SK-N-SH (cell line): ENCODE measurements around the gene SZT2. TPM values are rescaled to one million over a fixed set of nuclear protein-coding genes. Genes with fewer than 3 reads are reported as not detected.

Source experiments
- CTCF ChIA-PET: fragments of 300-600, 350-600 bp; formaldehyde crosslinking; extraction: SDS; loops from one replicate; lab custom pipeline; 2021; lab: Yijun Ruan, JAX
- POLR2A ChIA-PET: fragments of 350-600 bp; sonication (Branson Sonifier 250); formaldehyde crosslinking; extraction: SDS; loops from one replicate; lab custom pipeline; 2020; ENCODE audit warnings: antibody characterized with exemption, inconsistent platforms; lab: Yijun Ruan, JAX
- DNase-seq: peaks from one replicate; pipeline ENCODE4 v3.0.0; 2012
- H2AFZ ChIP-seq: fragments of 200-600 bp; sonication (generic); 2 replicates; pipeline ENCODE4 v1.8.1; 2016; ENCODE audit warnings: antibody characterized with exemption, mild to moderate bottlenecking, low read depth
- H3F3A ChIP-seq: fragments of 200-600 bp; sonication (generic); replicated peaks from 2 replicates; pipeline ENCODE3; 2016; ENCODE audit warnings: antibody characterized with exemption, mild to moderate bottlenecking; ENCODE audit not compliant: insufficient read depth
- H3K27ac ChIP-seq, 2 experiments: fragments of 200-500 bp in 1 of 2; fragments of 200-600 bp in 1 of 2; sonication (Bioruptor generic) in 1 of 2; sonication (generic), shearing (Covaris generic) in 1 of 2; 2 replicates each; pipeline versions ENCODE4 v1.5.1 to v1.6.1; 2014 to 2016; ENCODE audit warnings: low read depth in 2 of 2, inconsistent platforms in 1 of 2, low read length in 1 of 2, mild to moderate bottlenecking in 1 of 2, mixed read lengths in 1 of 2
- H3K27me3 ChIP-seq: fragments of 200-600 bp; sonication (generic), shearing (Covaris generic); 2 replicates; pipeline ENCODE4 v1.6.1; 2016; ENCODE audit warnings: mixed run types; ENCODE audit not compliant: insufficient read depth
- H3K36me3 ChIP-seq, 2 experiments: fragments of 200-500 bp in 1 of 2; fragments of 200-600 bp in 1 of 2; sonication (Bioruptor generic) in 1 of 2; sonication (generic) in 1 of 2; replicated peaks in 1 of 2; 2 replicates each; pipeline versions ENCODE3 to v1.5.1; 2014 to 2016; ENCODE audit warnings: low read length in 1 of 2, mild to moderate bottlenecking in 1 of 2; ENCODE audit not compliant: insufficient read depth in 2 of 2, control insufficient read depth in 1 of 2
- H3K4me1 ChIP-seq, 2 experiments: fragments of 200-500 bp in 1 of 2; fragments of 200-600 bp in 1 of 2; sonication (Bioruptor generic) in 1 of 2; sonication (generic), shearing (Covaris generic) in 1 of 2; 2 replicates each; pipeline versions ENCODE4 v1.5.1 to v1.6.1; 2014 to 2016; ENCODE audit warnings: low read depth in 1 of 2, low read length in 1 of 2, mixed run types in 1 of 2; ENCODE audit not compliant: insufficient read depth in 2 of 2, control insufficient read depth in 1 of 2
- H3K4me2 ChIP-seq: fragments of 200-600 bp; sonication (generic), shearing (Covaris generic); 2 replicates; pipeline ENCODE4 v1.6.1; 2017; ENCODE audit warnings: mixed run types
- H3K4me3 ChIP-seq, 2 experiments: fragments of 200-500 bp in 1 of 2; fragments of 200-600 bp in 1 of 2; sonication (Bioruptor generic) in 1 of 2; sonication (generic), shearing (Covaris generic) in 1 of 2; 2 replicates each; pipeline versions ENCODE4 v1.5.1 to v1.8.1; 2014 to 2016; ENCODE audit warnings: low read depth in 2 of 2, inconsistent platforms in 1 of 2, low read length in 1 of 2, mild to moderate bottlenecking in 1 of 2, mixed read lengths in 1 of 2, moderate library complexity in 1 of 2
- H3K79me2 ChIP-seq: fragments of 200-600 bp; sonication (generic); 2 replicates; pipeline ENCODE4 v1.8.1; 2017; ENCODE audit warnings: mild to moderate bottlenecking; ENCODE audit not compliant: insufficient read depth
- H3K9ac ChIP-seq: fragments of 200-600 bp; sonication (generic); 2 replicates; pipeline ENCODE4 v1.6.1; 2017; ENCODE audit warnings: mixed run types
- H3K9me2 ChIP-seq: fragments of 200-600 bp; sonication (generic); 2 replicates; pipeline ENCODE4 v1.6.1; 2017; ENCODE audit warnings: mixed run types
- H3K9me3 ChIP-seq: fragments of 200-600 bp; sonication (generic); 2 replicates; pipeline ENCODE4 v1.6.1; 2017; ENCODE audit warnings: mixed run types, mild to moderate bottlenecking, moderate library complexity
- H4K20me1 ChIP-seq: fragments of 200-600 bp; sonication (generic); 2 replicates; pipeline ENCODE4 v1.6.1; 2017; ENCODE audit warnings: mild to moderate bottlenecking, mixed run types; ENCODE audit not compliant: insufficient read depth
- CTCF ChIP-seq: fragments of 200-600 bp; sonication (generic); IDR thresholded peaks from 2 replicates; pipeline ENCODE4 v1.6.1; 2017; ENCODE audit warnings: antibody characterized with exemption, mild to moderate bottlenecking, moderate library complexity
- ELF1 ChIP-seq: IDR thresholded peaks from 2 replicates; pipeline ENCODE4 v1.4.0; 2012
- EZH2phosphoT487 ChIP-seq: fragments of 200-600 bp; sonication (generic); IDR thresholded peaks from 2 replicates; pipeline ENCODE4 v1.6.1; 2017; ENCODE audit warnings: low read depth, mixed run types, mild to moderate bottlenecking, antibody characterized with exemption, moderate library complexity, borderline replicate concordance
- FOSL2 ChIP-seq: IDR thresholded peaks from 2 replicates; pipeline ENCODE4 v1.4.0; 2012; ENCODE audit warnings: low read depth, mild to moderate bottlenecking, moderate library complexity, borderline replicate concordance
- FOXM1 ChIP-seq: IDR thresholded peaks from 2 replicates; pipeline ENCODE4 v1.4.0; 2012; ENCODE audit warnings: low read depth, mild to moderate bottlenecking
- GABPA ChIP-seq: IDR thresholded peaks from 2 replicates; pipeline ENCODE4 v1.4.0; 2012; ENCODE audit warnings: low read depth, mild to moderate bottlenecking
- GATA2 ChIP-seq: sonication (generic); formaldehyde crosslinking; IDR thresholded peaks from 2 replicates; pipeline ENCODE4 v1.5.0; 2020; ENCODE audit warnings: mild to moderate bottlenecking, missing genetic modification reagents
- IRF3 ChIP-seq: fragments of 150-350 bp; IDR thresholded peaks from 2 replicates; pipeline ENCODE4 v1.6.1; 2016; ENCODE audit warnings: mild to moderate bottlenecking, low read depth, low read length
- MAX ChIP-seq: IDR thresholded peaks from 2 replicates; pipeline ENCODE4 v1.4.0; 2012; ENCODE audit warnings: low read depth
- MEF2A ChIP-seq: IDR thresholded peaks from 2 replicates; pipeline ENCODE4 v1.4.0; 2012; ENCODE audit warnings: low read depth, borderline replicate concordance
- MXI1 ChIP-seq: IDR thresholded peaks from 2 replicates; pipeline ENCODE4 v1.6.1; 2012; ENCODE audit warnings: mild to moderate bottlenecking, low read depth, low read length, improper control_type of control experiment
- RAD21 ChIP-seq: IDR thresholded peaks from 2 replicates; pipeline ENCODE4 v1.6.1; 2012; ENCODE audit warnings: mild to moderate bottlenecking, low read length
- REST ChIP-seq: IDR thresholded peaks from 2 replicates; pipeline ENCODE4 v1.6.1; 2012; ENCODE audit warnings: mild to moderate bottlenecking, low read depth, low read length, moderate library complexity
- RXRA ChIP-seq: IDR thresholded peaks from 2 replicates; pipeline ENCODE4 v1.4.0; 2012; ENCODE audit warnings: low read depth, mild to moderate bottlenecking, borderline replicate concordance
- SMC3 ChIP-seq: IDR thresholded peaks from 2 replicates; pipeline ENCODE4 v1.6.1; 2012; ENCODE audit warnings: low read depth, low read length, improper control_type of control experiment
- TAF1 ChIP-seq: IDR thresholded peaks from 2 replicates; pipeline ENCODE4 v1.6.1; 2012; ENCODE audit warnings: low read depth, mild to moderate bottlenecking, low read length, moderate library complexity, borderline replicate concordance
- YY1 ChIP-seq: IDR thresholded peaks from 2 replicates; pipeline ENCODE4 v1.4.0; 2012; ENCODE audit warnings: low read depth, mild to moderate bottlenecking
- ZBTB33 ChIP-seq: IDR thresholded peaks from 2 replicates; pipeline ENCODE4 v1.4.0; 2012; ENCODE audit warnings: low read depth, borderline replicate concordance
- WGBS: methylation state at CpG from one replicate; pipeline ENCODE4 v1.1.6; 2017; ENCODE audit warnings: low lambda C conversion rate; 5-methylcytosine and 5-hydroxymethylcytosine counted together
- polyA plus RNA-seq, 3 experiments: library from polyadenylated mRNA; depleted of rRNA; stranded (reverse); fragments of >200 nt; gene quantifications; 2 replicates each; pipeline ENCODE4 v1.2.3, GENCODE V29; 2012

SZT2 gene
- polyA plus RNA-seq, 1 of the 3 experiments (the other 2 are of a cell fraction), result 12.9 TPM

- DNase-seq, result no peak
- no peak overlapping the region for H3K4me2 ChIP-seq
- no peak for TF ChIP-seq RAD21
- TF ChIP-seq MEF2A, result no peak
- no peak for TF ChIP-seq FOXM1
- TF ChIP-seq RXRA, result no peak
- peaks cover 4% of the 10 kb centered on the region; the same call in 1 of the 2 replicates for H3K79me2 ChIP-seq
- H3K27me3 ChIP-seq, result no peaks in the 10 kb centered on the region
- 92% methylated on average over 3 of the region's 3 CpGs for WGBS
- no peak overlapping the region for H3K9ac ChIP-seq
- no peak overlapping the region for H3K4me3 ChIP-seq
- peaks cover 41 to 47% of the 10 kb centered on the region in 2 experiments for H3K36me3 ChIP-seq
- H2AFZ ChIP-seq, result no peak overlapping the region
- H3K9me3 ChIP-seq, result no peaks in the 10 kb centered on the region
- H3F3A ChIP-seq, result no peaks in the 10 kb centered on the region
- CTCF ChIA-PET, result interaction anchor here (1.0 kb wide), 2 partner anchors 23 to 33 kb away, joined by 3 to 4 read pairs; no protein-coding TSS in a partner anchor
- H4K20me1 ChIP-seq, result no peaks in the 10 kb centered on the region
- no peaks in the 10 kb centered on the region for H3K4me1 ChIP-seq
- H3K9me2 ChIP-seq, result no peaks in the 10 kb centered on the region
- POLR2A ChIA-PET, result interaction anchor here (0.9 kb wide), 1 partner anchor 19 kb away, joined by 3 read pairs; no protein-coding TSS in a partner anchor
- no peak overlapping the region for H3K27ac ChIP-seq
Observed at GRCh38 chr1:43381612-43382011, 8.1 kb upstream of the SZT2 start.

GRCh38 chr1:43382027-43382779 is 7.5 kb upstream of the SZT2 start:
- no peak for DNase-seq
- POLR2A ChIA-PET, result interaction anchor here (0.9 to 1.0 kb wide), 2 partner anchors 14 to 18 kb away, joined by 3 read pairs; no protein-coding TSS in a partner anchor
- H3K4me3 ChIP-seq, result no peak overlapping the region

More at GRCh38 chr1:43382027-43382779, 7.5 kb upstream of the SZT2 start:
- no peak overlapping the region for H3K9ac ChIP-seq
- no peaks in the 10 kb centered on the region for H3K27me3 ChIP-seq
- no peak overlapping the region for H2AFZ ChIP-seq
- no peaks in the 10 kb centered on the region for H3K4me1 ChIP-seq
- no peaks in the 10 kb centered on the region for H3K9me3 ChIP-seq
- no peaks in the 10 kb centered on the region for H4K20me1 ChIP-seq
- WGBS, result 89% methylated on average over 6 of the region's 6 CpGs
- CTCF ChIA-PET, result interaction anchor here (1.0 to 2.7 kb wide), 4 partner anchors 24 to 155 kb away, joined by 3 to 17 read pairs (median 4); no protein-coding TSS in a partner anchor
- H3F3A ChIP-seq, result no peaks in the 10 kb centered on the region
- peaks cover 9% of the 10 kb centered on the region for H3K79me2 ChIP-seq
- no peaks in the 10 kb centered on the region for H3K9me2 ChIP-seq
- TF ChIP-seq IRF3, result no peak
- TF ChIP-seq CTCF, result no peak
- no peak for TF ChIP-seq MXI1
- TF ChIP-seq ZBTB33, result no peak
- no peak for TF ChIP-seq TAF1
- TF ChIP-seq FOSL2, result no peak
- no peak for TF ChIP-seq FOXM1
- TF ChIP-seq ELF1, result no peak
- no peak for TF ChIP-seq GATA2 (CRISPR knock-in tag)
- TF ChIP-seq REST, result no peak
- TF ChIP-seq YY1, result no peak
- no peak for TF ChIP-seq MAX
- no peak for TF ChIP-seq EZH2phosphoT487
- no peak for TF ChIP-seq GABPA
- no peak for TF ChIP-seq SMC3
- H3K4me2 ChIP-seq, result no peak overlapping the region
- peaks cover 47 to 53% of the 10 kb centered on the region in 2 experiments for H3K36me3 ChIP-seq
- no peak overlapping the region for H3K27ac ChIP-seq
